NB4 (cell line): ENCODE results near the gene MIOX.

Experiments
- POLR2A ChIP-seq: IDR thresholded peaks from 2 replicates; pipeline ENCODE4 v1.6.1; 2011; ENCODE audit warnings: mild to moderate bottlenecking; ENCODE audit not compliant: insufficient read length; ENCODE audit errors: extremely low read depth
- TF ChIP-seq, protein P1 (sequence below): IDR thresholded peaks from 2 replicates; pipeline ENCODE4 v1.6.1; 2011; ENCODE audit warnings: low read depth, low read length
- TF ChIP-seq, protein P2 (sequence below): IDR thresholded peaks from one replicate; pipeline ENCODE4 v1.5.1; 2012; ENCODE audit warnings: low read depth, low read length

DNA sequence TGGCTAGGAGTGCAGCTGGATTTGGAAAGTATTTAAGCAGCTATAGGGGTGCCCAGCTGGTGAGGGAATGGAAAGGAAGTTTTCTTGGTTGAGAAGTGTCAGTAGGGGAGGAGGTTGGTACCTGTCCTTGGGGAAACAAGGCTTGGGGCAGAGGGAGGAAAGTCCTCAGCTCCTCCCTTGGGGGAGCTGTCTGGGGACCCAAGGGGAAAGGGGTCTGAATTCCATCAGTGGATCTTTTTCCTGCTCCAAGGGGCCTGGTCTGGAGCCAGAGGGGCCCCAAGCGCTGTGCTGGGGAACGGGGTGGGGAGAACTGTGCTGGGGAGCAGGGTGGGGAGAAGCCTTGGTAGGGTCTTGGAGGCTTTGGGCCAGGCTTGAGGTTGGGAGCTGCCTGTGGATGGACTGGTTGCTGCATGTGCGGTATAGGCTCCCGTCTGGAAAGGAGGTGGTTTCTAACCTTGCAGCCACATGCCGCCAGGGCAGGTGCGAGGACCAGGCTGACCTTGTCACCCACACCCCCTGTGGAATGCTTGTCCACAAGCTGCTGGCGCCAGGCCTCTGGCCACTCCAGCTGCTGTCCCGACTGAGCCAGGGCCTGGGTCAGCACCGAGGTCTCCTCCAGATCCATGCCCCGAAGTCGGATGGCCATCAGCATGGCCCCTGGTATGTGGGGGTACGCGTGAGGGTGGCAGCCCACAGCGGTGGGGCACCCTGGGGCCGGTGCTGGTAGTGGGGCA, 42.2 kb downstream of the MIOX start:
- TF ChIP-seq, protein P1, sequence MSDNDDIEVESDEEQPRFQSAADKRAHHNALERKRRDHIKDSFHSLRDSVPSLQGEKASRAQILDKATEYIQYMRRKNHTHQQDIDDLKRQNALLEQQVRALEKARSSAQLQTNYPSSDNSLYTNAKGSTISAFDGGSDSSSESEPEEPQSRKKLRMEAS = no peak
- TF ChIP-seq, protein P2, sequence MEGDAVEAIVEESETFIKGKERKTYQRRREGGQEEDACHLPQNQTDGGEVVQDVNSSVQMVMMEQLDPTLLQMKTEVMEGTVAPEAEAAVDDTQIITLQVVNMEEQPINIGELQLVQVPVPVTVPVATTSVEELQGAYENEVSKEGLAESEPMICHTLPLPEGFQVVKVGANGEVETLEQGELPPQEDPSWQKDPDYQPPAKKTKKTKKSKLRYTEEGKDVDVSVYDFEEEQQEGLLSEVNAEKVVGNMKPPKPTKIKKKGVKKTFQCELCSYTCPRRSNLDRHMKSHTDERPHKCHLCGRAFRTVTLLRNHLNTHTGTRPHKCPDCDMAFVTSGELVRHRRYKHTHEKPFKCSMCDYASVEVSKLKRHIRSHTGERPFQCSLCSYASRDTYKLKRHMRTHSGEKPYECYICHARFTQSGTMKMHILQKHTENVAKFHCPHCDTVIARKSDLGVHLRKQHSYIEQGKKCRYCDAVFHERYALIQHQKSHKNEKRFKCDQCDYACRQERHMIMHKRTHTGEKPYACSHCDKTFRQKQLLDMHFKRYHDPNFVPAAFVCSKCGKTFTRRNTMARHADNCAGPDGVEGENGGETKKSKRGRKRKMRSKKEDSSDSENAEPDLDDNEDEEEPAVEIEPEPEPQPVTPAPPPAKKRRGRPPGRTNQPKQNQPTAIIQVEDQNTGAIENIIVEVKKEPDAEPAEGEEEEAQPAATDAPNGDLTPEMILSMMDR = no peak
- TF ChIP-seq POLR2A = no peak
